ENCODE results near the gene SPATA31C1. TPM values are rescaled to one million over a fixed set of nuclear protein-coding genes. Genes with fewer than 3 reads are reported as not detected.

SPATA31C1 gene
- total RNA-seq, 1 experiment from 2014 or later: not detected

DNA sequence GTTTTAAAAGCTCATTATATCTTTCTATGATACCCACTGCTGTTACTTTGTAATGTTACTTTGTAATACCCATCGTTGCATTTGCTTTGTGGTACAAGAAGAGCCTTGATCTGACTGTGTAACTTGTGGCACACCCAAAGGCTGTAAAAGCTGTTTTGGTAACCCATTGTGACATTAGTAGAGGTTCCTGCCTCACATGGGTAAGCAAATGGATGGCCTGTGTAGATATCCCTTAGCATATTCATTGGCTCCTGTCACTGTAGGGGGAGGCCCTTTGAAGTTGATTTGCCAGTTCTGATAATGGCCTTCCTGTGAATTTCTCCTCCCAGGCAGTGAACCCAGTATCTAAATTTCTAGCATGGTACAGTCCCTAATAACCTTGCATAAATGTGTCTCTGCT is 40.8 kb downstream of the SPATA31C1 start:
- DNase-seq (ENCODE audit: low spot score) (no peak), ATAC-seq (no peak)
- Mint-ChIP-seq H3K9me3 (peaks cover 35% of the 10 kb centered on the region), H3K36me3 (peaks cover 13% of the 10 kb centered on the region), H3K4me3 (no peak overlapping the region), H3K27ac (no peak overlapping the region), H3K27me3 (ENCODE audit: low read depth) (peaks cover 5% of the 10 kb centered on the region; the same call in 1 of the 2 replicates), H3K4me1 (no peaks in the 10 kb centered on the region)
- POLR2A ChIA-PET: no interaction called here
- CTCF ChIA-PET: no interaction called here
- TF ChIP-seq ZBTB43 (CRISPR knock-in tag; IDR thresholded peaks at IDR 0.05): no peak

GRCh38 chr9:87959916-87960581 is 42.3 kb downstream of the SPATA31C1 start:
- Mint-ChIP-seq H3K27ac (no peak overlapping the region), H3K27me3 (ENCODE audit: low read depth) (peaks cover 5% of the 10 kb centered on the region; the same call in 1 of the 2 replicates), H3K4me3 (no peak overlapping the region), H3K4me1 (no peaks in the 10 kb centered on the region), H3K9me3 (peaks cover 35% of the 10 kb centered on the region), H3K36me3 (peaks cover 13% of the 10 kb centered on the region)
- ChIA-PET CTCF (interaction anchor here (0.8 kb wide), 1 partner anchor 14 kb away, joined by 3 read pairs; the partner anchor contains the start of gene CDK20), POLR2A (no interaction called here)
- TF ChIP-seq, protein P1, sequence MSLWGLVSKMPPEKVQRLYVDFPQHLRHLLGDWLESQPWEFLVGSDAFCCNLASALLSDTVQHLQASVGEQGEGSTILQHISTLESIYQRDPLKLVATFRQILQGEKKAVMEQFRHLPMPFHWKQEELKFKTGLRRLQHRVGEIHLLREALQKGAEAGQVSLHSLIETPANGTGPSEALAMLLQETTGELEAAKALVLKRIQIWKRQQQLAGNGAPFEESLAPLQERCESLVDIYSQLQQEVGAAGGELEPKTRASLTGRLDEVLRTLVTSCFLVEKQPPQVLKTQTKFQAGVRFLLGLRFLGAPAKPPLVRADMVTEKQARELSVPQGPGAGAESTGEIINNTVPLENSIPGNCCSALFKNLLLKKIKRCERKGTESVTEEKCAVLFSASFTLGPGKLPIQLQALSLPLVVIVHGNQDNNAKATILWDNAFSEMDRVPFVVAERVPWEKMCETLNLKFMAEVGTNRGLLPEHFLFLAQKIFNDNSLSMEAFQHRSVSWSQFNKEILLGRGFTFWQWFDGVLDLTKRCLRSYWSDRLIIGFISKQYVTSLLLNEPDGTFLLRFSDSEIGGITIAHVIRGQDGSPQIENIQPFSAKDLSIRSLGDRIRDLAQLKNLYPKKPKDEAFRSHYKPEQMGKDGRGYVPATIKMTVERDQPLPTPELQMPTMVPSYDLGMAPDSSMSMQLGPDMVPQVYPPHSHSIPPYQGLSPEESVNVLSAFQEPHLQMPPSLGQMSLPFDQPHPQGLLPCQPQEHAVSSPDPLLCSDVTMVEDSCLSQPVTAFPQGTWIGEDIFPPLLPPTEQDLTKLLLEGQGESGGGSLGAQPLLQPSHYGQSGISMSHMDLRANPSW (CRISPR knock-in tag; conservative IDR thresholded peaks at IDR 0.05; ENCODE audit: low read depth): no peak
- TF ChIP-seq, protein P2, sequence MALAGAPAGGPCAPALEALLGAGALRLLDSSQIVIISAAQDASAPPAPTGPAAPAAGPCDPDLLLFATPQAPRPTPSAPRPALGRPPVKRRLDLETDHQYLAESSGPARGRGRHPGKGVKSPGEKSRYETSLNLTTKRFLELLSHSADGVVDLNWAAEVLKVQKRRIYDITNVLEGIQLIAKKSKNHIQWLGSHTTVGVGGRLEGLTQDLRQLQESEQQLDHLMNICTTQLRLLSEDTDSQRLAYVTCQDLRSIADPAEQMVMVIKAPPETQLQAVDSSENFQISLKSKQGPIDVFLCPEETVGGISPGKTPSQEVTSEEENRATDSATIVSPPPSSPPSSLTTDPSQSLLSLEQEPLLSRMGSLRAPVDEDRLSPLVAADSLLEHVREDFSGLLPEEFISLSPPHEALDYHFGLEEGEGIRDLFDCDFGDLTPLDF (CRISPR knock-in tag; IDR thresholded peaks at IDR 0.05): no peak
- TF ChIP-seq ARID4B (CRISPR knock-in tag; IDR thresholded peaks at IDR 0.05; ENCODE audit: borderline replicate concordance) (no peak), AR (CRISPR knock-in tag; IDR thresholded peaks at IDR 0.05) (no peak), ZBTB43 (CRISPR knock-in tag; IDR thresholded peaks at IDR 0.05) (no peak), RORB (CRISPR knock-in tag; IDR thresholded peaks at IDR 0.05) (no peak), ZNF138 (CRISPR knock-in tag; conservative IDR thresholded peaks at IDR 0.05) (no peak), ZNF121 (CRISPR knock-in tag; IDR thresholded peaks at IDR 0.05) (no peak)
- DNase-seq (ENCODE audit: low spot score) (no peak), ATAC-seq (no peak)

Measured in WTC11 (cell line).